GM19463 (cell line): ENCODE data around the gene TASOR2.

Experiments
- ATAC-seq: cut with Tn5 transposase; IDR thresholded peaks from one replicate; pipeline ENCODE4 v1.9.1; 2021; ENCODE audit warnings: mild to moderate bottlenecking, moderate library complexity; ENCODE audit not compliant: unreplicated experiment

TASOR2 gene

GRCh38 chr10:5683065-5683464, 1.6 kb upstream of the TASOR2 start:
- no peak for ATAC-seq

- peak; percentile 43 for ATAC-seq
These were observed 529 bp downstream of the TASOR2 start for GRCh38 chr10:5684971-5685763.

- no peak for ATAC-seq
These were observed 1.2 kb downstream of the TASOR2 start for GRCh38 chr10:5685764-5686240.

GRCh38 chr10:5688587-5688986, 3.9 kb downstream of the TASOR2 start:
- no peak for ATAC-seq

- ATAC-seq, result no peak
These were observed 7.1 kb downstream of the TASOR2 start for GRCh38 chr10:5691786-5692185.

GRCh38 chr10:5692461-5693358, 8.1 kb downstream of the TASOR2 start:
- peak; percentile 86 for ATAC-seq

GRCh38 chr10:5694573-5694972, 9.9 kb downstream of the TASOR2 start:
- no peak for ATAC-seq

GRCh38 chr10:5697342-5697741, 12.7 kb downstream of the TASOR2 start:
- ATAC-seq, result no peak

- ATAC-seq, result no peak
These were observed 13.4 kb downstream of the TASOR2 start for GRCh38 chr10:5698062-5698461.

- no peak for ATAC-seq
These were observed 23.7 kb downstream of the TASOR2 start for GRCh38 chr10:5708356-5708755.

- no peak for ATAC-seq
These were observed 25.2 kb downstream of the TASOR2 start for GRCh38 chr10:5709865-5710264.

GRCh38 chr10:5710859-5711258, 26.2 kb downstream of the TASOR2 start:
- no peak for ATAC-seq

- ATAC-seq, result no peak
These were observed 27.0 kb downstream of the TASOR2 start for GRCh38 chr10:5711642-5712041.

- ATAC-seq, result no peak
These were observed 34.9 kb downstream of the TASOR2 start for GRCh38 chr10:5719546-5719945.

GRCh38 chr10:5720182-5720581, 35.5 kb downstream of the TASOR2 start:
- no peak for ATAC-seq

- no peak for ATAC-seq
These were observed 39.1 kb downstream of the TASOR2 start for GRCh38 chr10:5723692-5724091.

GRCh38 chr10:5730766-5731165, 46.1 kb downstream of the TASOR2 start:
- no peak for ATAC-seq

- no peak for ATAC-seq
These were observed 46.9 kb downstream of the TASOR2 start for GRCh38 chr10:5731559-5731958.

GRCh38 chr10:5732141-5732540, 47.5 kb downstream of the TASOR2 start:
- no peak for ATAC-seq
